Activated naive CD8-positive, alpha-beta T cell treated with anti-CD3 and anti-CD28 coated beads for 36 hours (primary cell): ENCODE data around the gene DUSP1. TPM values are rescaled to one million over a fixed set of nuclear protein-coding genes. Genes with fewer than 3 reads are reported as not detected.

Experiments used
- DNase-seq: peaks from one replicate; pipeline ENCODE4 v3.0.0; 2021
- H3K27ac Mint-ChIP-seq: one replicate; pipeline ENCODE4 v1.8.0; 2022; ENCODE audit warnings: mild to moderate bottlenecking, moderate library complexity, mixed read lengths
- H3K27me3 Mint-ChIP-seq: one replicate; pipeline ENCODE4 v1.8.0; 2022; ENCODE audit warnings: mild to moderate bottlenecking, mixed read lengths
- H3K36me3 Mint-ChIP-seq: one replicate; pipeline ENCODE4 v1.8.0; 2021; ENCODE audit warnings: mild to moderate bottlenecking, mixed read lengths
- H3K4me1 Mint-ChIP-seq: one replicate; pipeline ENCODE4 v1.8.0; 2021; ENCODE audit warnings: mixed read lengths
- H3K4me3 Mint-ChIP-seq: one replicate; pipeline ENCODE4 v1.8.0; 2022; ENCODE audit warnings: mild to moderate bottlenecking, moderate library complexity, mixed read lengths
- H3K9me3 Mint-ChIP-seq: one replicate; pipeline ENCODE4 v1.8.0; 2022; ENCODE audit warnings: mixed read lengths
- total RNA-seq, 2 experiments: library from RNA; stranded (reverse); gene quantifications; one replicate each; pipeline ENCODE4 v1.2.3, GENCODE V29; 2021

DUSP1 gene
- total RNA-seq, 2 experiments from 2014 or later, result 8.7 to 8.9 TPM

DNA sequence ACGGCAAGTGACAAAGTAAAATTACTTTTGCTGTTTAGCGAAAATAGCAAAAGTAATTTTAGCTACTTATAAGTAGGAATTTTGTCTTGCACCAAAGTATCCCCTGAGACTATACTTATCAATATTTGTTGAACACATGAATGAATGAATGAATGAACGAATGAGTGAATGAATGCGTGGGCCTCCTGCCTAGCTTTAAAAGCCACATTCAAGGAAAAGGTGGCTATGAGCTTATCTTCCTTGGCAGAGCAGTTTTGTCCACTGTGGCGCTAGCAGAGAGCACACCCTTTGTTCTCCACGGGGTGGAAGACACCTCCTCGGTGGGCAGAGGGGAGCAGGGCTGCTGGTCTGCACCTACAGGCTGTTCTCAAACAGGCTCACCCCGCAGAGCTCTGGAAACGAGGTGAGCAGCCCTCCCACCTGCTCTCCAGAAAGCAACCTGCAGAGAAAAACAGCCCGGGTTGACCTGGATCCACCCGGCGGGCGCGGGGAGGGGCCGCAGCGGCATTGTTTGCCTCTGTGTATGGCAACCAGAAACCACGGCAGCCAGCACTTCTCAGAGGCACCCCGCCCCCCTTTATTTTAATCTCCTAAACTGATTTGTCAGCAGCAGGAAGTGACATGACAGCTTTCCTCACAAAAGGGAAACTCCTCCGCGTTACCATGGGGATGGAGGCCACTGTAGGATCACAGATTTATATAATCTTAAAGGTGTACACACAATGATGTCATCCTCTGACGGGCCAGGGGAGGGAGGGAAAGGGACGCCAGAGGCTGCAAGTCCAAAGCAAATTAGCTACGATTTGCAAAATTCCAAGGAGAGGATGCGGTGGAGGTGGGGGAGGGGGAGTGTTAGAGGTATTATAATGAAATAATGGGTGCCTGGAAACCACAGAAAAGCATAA, 5.9 kb downstream of the DUSP1 start:
- Mint-ChIP-seq H3K27me3 (no peaks in the 10 kb centered on the region), H3K4me3 (peak overlapping the region; percentile 75), H3K27ac (peak overlapping the region; percentile 87), H3K36me3 (peaks cover 27% of the 10 kb centered on the region), H3K4me1 (peaks cover 44% of the 10 kb centered on the region), H3K9me3 (peaks cover 2% of the 10 kb centered on the region)
- DNase-seq, result peak; percentile 91

DNA sequence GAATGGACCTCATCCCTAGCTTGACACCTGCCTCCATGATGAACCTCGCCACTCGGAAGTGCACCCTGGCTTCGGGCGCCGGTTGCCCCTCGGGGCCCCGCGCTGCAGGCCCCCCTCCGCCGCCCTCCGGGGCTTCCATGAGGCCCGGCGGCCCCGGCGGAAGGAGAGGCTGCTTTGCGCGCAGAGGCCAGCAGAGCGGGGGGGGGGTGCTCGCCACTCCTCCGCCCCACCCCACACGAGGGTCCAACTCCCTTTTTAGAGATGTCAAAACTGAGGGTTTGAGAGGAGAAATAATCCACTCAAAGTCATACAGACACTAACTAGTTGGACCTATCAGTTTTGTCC, 7.9 kb downstream of the DUSP1 start:
- Mint-ChIP-seq H3K4me3 (no peak overlapping the region), H3K27me3 (no peaks in the 10 kb centered on the region), H3K9me3 (peaks cover 5% of the 10 kb centered on the region), H3K27ac (no peak overlapping the region), H3K36me3 (peaks cover 11% of the 10 kb centered on the region), H3K4me1 (peaks cover 27% of the 10 kb centered on the region)
- no peak for DNase-seq

DNA sequence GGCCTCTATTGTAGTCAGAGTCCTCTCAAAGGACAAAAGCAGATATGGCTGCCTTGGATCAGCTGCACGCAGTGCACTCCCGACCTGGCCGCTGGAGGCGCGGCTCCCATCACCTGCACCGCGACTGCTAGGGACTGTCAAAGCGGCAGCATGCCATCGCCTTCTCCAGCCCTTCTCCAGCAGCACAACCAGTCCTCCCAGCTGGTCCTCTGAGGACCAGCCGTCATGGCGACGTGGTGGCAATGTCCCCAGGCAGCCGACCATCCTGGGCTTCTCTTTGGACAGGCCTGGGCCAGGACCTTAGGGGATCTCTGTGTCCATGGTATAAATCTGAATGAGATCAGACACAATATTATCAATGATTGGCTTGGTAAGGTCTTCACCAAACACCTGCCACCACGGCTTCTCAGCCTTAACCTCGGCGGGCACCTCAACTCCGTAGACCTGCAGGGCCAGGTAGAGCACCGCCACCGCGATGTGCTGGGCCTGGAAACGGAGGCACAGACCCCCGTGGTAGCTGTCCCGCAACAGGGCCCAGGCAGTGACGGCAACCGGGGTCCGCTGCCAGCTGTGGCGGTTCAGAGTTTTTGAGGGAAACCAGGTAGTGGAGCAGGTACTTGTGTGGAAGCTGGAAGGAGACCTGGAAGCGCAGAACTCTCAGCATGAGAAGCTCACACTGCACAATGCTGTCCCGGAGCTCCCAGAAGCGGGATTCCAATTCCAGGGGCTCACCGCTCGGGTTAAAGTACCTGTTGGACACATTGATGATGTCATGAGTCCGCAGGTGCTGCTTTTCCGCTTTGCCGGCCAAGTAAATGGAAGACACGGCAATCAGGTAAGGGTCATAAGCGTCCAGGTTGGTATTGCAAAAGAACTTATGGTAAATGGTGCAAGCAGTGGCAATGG, 8.5 kb downstream of the DUSP1 start:
- H3K9me3 Mint-ChIP-seq, result peaks cover 5% of the 10 kb centered on the region
- H3K27ac Mint-ChIP-seq, result no peak overlapping the region
- no peaks in the 10 kb centered on the region for H3K27me3 Mint-ChIP-seq
- no peak for DNase-seq
- peaks cover 22% of the 10 kb centered on the region for H3K4me1 Mint-ChIP-seq
- no peak overlapping the region for H3K4me3 Mint-ChIP-seq
- peaks cover 5% of the 10 kb centered on the region for H3K36me3 Mint-ChIP-seq

DNA sequence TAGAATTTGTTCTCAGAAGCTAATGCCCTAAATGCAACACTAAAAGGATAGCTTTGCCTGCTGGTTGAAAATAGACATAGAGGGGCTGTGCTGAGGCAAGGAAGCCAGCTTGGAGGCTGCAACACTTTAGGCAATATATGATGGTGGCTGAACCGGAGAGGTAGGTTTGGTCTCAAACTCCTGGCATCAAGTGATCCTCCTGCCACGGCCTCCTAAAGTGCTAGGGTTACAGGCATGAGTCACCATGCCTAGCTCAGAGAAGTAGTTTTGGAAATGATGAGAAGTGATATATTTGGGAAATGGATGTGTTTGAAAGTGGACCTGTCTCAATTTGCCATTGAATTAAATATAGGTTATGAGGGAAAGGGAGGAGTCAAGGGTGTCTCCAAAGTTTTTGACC, 10.0 kb downstream of the DUSP1 start:
- Mint-ChIP-seq H3K4me3 (no peak overlapping the region), H3K9me3 (peaks cover 5% of the 10 kb centered on the region), H3K27ac (no peak overlapping the region), H3K4me1 (peaks cover 13% of the 10 kb centered on the region), H3K36me3 (peaks cover 3% of the 10 kb centered on the region), H3K27me3 (no peaks in the 10 kb centered on the region)
- DNase-seq, result no peak

DNA sequence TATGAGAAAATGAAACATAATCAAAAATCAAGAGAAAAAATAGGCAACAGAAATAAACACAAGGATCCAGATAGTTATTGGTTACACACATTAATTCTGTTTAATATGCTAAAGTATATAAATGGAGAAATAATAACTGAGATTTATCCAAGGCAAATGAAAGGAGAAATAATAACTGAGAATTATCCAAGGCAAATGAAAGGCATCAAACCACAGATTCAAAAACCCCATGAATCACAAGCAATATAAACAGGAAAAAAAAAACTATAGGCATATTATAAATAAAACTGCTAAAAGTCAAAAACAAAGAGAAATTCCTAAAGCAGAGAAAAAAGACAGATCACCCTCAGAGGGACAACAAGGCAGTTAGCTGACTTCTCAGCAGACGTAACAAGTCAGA, 10.9 kb downstream of the DUSP1 start:
- Mint-ChIP-seq H3K4me3 (no peak overlapping the region), H3K36me3 (peaks cover 3% of the 10 kb centered on the region), H3K27ac (no peak overlapping the region), H3K9me3 (peaks cover 5% of the 10 kb centered on the region), H3K27me3 (no peaks in the 10 kb centered on the region), H3K4me1 (peaks cover 7% of the 10 kb centered on the region)
- no peak for DNase-seq

DNA sequence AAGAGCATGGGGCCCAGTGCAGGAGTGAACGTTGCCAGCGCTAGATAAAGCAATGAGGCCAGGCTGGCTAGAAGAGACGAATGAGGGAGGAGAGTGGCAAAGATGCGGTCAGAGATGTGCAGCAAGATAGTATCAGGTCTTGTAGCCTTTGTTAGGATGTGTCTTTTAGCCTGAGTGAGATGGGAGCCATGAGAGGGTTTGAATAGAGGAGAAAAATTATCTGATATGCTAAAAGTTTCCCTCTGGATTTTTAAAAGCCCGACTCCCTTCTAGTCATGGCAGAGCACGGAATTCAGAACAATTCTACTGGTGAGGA, 12.2 kb downstream of the DUSP1 start:
- no peaks in the 10 kb centered on the region for H3K27me3 Mint-ChIP-seq
- peaks cover 5% of the 10 kb centered on the region for H3K9me3 Mint-ChIP-seq
- no peaks in the 10 kb centered on the region for H3K4me1 Mint-ChIP-seq
- no peak overlapping the region for H3K27ac Mint-ChIP-seq
- no peak overlapping the region for H3K4me3 Mint-ChIP-seq
- no peak for DNase-seq
- peaks cover 3% of the 10 kb centered on the region for H3K36me3 Mint-ChIP-seq

DNA sequence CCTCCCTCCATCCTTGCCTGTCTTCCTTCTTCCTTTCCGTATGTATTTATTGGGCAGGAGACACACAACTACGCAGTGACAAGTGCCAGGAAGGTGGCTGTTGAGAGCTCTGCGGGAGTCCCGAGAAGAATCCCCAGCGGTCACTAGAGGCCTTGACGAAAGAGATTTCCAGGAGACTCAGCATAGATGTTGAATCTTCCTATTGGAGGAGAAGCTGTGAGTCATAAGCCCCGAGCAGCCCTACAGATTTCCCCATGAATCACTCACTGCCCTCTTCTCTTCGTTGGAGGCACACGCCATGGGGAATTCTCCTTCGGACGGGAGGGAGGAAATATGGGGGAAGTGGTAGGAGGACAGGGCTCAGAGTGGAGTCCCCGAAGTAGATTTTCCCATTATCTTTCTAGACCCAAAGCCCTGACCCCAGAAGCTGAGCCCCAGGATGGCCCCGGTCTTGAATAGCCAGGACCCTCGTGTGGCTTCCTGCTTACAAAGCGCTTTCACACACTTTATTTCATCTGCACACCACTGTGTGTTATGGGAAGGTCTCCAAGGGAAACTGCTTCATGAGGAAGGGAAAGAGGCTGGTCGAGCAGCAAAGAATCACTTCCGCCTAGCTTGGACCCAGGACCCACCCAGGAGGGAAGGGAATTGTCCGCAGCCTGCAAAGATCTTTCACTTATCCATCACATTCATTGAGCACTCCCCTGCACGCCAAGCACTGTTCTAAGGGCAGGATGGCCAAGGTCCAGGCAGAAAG, 12.7 kb downstream of the DUSP1 start:
- Mint-ChIP-seq H3K4me3 (no peak overlapping the region), H3K9me3 (peaks cover 5% of the 10 kb centered on the region), H3K27me3 (no peaks in the 10 kb centered on the region), H3K27ac (no peak overlapping the region), H3K36me3 (peaks cover 3% of the 10 kb centered on the region), H3K4me1 (no peaks in the 10 kb centered on the region)
- no peak for DNase-seq

DNA sequence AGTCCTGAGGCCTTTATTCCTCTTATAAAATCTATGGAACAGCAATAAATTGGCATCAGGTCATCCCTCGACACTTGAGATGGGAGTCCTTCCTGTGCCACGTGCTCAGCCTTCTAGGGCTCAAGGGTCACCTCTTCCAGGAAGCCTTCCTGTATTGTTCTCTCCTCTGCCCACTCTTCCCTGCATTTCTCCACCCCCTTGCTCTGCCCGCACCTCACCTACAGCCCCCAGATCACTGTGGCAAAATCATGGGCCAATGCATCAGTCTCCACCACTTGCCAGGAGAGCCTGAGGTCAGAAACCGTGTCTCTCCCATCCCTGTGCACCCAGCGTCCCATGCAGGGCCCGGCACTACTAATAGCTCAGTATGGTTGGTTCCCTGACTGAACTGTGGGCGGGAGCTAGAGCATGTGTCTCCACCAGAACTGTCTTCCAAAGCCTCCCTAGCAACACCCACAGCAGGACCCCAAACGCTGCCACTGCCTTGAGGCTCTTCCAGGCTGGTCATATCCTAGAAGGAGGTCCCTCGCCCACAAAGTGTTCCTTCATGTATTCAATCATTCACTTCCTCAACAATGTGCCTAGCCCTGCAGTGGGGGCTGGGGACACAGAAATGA, 13.5 kb downstream of the DUSP1 start:
- H3K9me3 Mint-ChIP-seq, result peaks cover 5% of the 10 kb centered on the region
- H3K36me3 Mint-ChIP-seq, result peaks cover 3% of the 10 kb centered on the region
- no peak for DNase-seq
- H3K27me3 Mint-ChIP-seq, result no peaks in the 10 kb centered on the region
- H3K4me3 Mint-ChIP-seq, result no peak overlapping the region
- H3K4me1 Mint-ChIP-seq, result no peaks in the 10 kb centered on the region
- no peak overlapping the region for H3K27ac Mint-ChIP-seq

DNA sequence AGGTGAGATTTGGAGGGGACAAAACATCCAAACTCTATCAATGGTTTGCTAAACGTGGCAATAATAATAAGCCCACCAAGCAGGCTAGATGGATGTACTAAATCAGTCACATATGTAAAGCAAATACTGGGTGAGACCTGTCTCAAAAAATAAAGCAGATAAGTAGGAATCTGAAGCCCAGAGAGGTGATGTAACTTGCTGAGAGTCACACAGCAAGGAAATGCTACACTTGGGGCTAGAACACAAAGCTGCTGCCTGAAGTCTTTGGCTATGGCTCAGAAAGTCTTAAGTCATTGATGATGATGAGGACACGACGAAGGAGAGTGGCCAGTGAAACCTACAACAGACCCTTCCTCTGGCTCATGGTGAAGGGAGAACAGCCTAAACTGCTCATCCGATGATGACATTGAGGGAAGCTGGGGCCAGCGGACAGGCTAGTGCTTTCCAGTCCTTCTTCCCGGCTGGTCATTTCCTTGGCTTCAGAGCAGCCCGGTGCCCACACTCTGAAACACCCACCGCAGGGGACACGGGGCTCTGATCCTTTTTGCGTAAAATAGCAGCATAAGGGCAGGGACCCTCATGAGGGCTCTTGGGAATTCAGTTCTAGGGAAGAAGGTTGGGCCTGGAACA, 14.1 kb downstream of the DUSP1 start:
- H3K27ac Mint-ChIP-seq, result no peak overlapping the region
- H3K27me3 Mint-ChIP-seq, result no peaks in the 10 kb centered on the region
- H3K4me1 Mint-ChIP-seq, result no peaks in the 10 kb centered on the region
- no peak for DNase-seq
- H3K9me3 Mint-ChIP-seq, result peaks cover 5% of the 10 kb centered on the region
- H3K36me3 Mint-ChIP-seq, result peaks cover 3% of the 10 kb centered on the region
- H3K4me3 Mint-ChIP-seq, result no peak overlapping the region

DNA sequence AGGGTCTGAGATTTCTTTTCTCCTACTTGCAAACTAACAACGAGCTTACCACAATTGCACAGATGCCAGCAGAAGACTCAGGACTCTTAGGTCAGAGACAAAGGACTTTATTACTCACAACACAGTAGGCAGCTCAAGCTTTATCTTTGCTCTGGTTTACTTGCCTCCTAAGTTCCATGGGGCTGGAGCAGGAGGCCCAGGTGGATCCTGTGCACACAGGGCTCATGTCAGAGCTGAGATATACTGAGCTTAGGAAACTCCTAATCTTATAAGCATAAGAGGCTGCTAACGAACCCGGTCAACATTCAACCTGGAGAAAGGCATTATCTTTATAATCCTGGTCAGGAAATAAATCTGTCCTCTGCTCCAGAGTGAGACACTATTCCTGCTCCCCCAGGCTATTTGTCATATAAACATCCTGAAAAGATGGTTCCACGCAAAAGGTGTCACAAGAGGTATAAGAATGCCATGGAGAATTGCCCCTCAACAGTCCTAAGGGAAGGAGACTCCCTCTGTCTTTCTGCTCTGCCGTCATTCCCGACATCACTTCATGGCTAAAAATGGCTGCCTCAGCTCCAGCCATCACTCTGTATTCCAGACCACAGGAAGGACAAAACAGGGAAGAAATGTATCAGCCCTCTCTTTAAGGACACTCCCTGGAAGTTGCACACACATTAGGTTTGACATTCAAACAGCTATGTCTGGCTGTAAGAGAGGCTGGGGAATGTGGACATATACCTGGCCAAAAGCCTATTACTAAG, 16.2 kb downstream of the DUSP1 start:
- H3K9me3 Mint-ChIP-seq, result no peaks in the 10 kb centered on the region
- no peaks in the 10 kb centered on the region for H3K27me3 Mint-ChIP-seq
- no peaks in the 10 kb centered on the region for H3K4me1 Mint-ChIP-seq
- no peak overlapping the region for H3K27ac Mint-ChIP-seq
- no peak for DNase-seq
- H3K36me3 Mint-ChIP-seq, result no peaks in the 10 kb centered on the region
- no peak overlapping the region for H3K4me3 Mint-ChIP-seq

DNA sequence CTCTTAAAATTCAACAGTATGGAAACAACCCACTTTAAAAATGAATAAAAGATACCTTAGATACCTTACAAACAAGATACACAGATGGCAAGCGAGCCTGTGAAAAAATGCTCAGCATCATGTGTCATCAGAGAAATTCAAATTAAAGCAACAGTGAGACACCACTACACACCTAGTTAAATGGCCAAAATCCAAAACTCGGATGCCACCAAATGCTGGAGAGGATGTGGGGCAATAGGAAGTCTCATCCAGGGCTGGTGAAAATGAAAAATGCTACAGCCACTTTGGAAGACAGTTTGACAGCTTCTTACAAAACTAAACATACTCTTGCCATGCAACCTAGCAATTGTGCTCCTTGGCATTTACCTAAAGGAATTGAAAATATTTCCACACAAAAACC, 17.9 kb downstream of the DUSP1 start:
- Mint-ChIP-seq H3K9me3 (no peaks in the 10 kb centered on the region), H3K4me1 (no peaks in the 10 kb centered on the region), H3K36me3 (no peaks in the 10 kb centered on the region), H3K4me3 (no peak overlapping the region), H3K27ac (no peak overlapping the region), H3K27me3 (no peaks in the 10 kb centered on the region)
- DNase-seq, result no peak

DNA sequence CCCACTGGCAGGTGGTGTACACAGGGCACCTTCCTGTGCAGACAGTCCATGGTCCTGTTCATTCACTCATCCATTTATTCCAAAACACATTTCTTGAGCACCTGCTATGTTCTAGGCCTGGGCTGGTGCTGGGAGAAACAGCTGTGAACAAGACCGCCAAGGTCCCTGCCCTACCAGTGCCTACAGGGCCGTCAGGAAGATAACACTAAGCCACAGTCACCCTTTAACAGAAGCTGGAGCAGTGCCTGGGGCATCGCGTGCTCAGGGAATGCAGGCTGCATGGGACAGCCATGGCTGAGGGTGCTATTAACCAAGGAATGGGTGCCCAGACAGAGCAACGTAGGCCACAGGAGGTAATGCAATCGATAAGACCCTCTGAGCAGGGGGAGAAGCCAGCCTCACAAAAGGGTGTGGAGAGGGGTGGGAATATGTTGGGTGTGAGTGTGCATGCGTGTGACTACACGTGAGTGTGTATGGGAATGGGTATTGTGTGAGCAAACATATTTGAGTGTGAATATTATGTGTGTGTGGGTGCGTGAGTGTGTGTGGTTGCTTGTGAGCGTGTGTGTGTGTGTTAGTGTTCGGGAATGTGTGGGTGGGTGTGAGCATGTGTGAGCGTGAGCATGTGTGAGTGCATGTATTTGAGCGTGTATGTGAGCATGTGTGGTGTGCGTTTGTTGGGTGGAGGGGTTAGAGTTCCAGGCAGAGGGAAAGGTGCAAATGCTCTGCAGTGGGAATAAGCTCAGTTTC, 19.1 kb downstream of the DUSP1 start:
- Mint-ChIP-seq H3K4me3 (no peak overlapping the region), H3K9me3 (peaks cover 1% of the 10 kb centered on the region), H3K27ac (no peak overlapping the region), H3K4me1 (no peaks in the 10 kb centered on the region), H3K36me3 (no peaks in the 10 kb centered on the region), H3K27me3 (no peaks in the 10 kb centered on the region)
- DNase-seq, result no peak

DNA sequence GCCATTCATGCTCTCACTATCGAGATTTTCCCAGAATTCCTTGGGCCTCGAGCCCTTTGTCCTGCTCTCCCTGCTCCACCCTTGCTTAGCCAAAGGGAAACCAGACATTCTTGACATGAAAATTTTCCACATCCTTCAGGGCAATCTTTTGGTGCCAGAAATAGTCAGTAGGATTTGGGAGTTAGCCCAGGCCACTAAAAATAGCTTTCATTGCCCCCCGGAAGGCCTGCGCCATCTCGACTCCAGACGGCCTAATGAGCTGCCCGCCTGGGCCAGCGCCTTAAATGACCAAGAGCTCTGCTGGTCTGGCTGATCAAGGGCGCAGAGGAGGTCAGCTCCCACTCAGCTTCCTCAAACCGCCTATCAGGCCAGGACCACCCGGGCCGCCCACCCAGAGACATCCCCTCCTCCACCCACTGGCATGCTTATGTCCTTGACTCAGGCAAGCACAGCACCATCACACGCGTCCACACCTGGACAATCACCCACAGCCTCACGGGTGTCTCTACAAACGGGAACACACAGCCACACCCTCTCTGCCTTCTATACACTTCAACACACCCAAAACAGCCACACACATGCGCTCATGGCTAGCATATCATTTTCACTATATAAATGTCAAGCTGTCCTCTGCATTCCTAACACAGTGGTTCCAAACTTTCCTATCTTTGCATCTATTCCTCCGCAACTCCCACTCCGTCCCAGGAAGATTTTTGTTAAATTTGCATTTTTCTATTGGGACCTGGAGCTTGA, 20.9 kb downstream of the DUSP1 start:
- Mint-ChIP-seq H3K27ac (no peak overlapping the region), H3K27me3 (no peaks in the 10 kb centered on the region), H3K4me3 (no peak overlapping the region), H3K36me3 (no peaks in the 10 kb centered on the region), H3K9me3 (peaks cover 1% of the 10 kb centered on the region), H3K4me1 (no peaks in the 10 kb centered on the region)
- DNase-seq, result no peak
